ENCODE results near the gene GALR2. TPM values are rescaled to one million over a fixed set of nuclear protein-coding genes. Genes with fewer than 3 reads are reported as not detected.

The GALR2 gene
- total RNA-seq, 1 donor from 2014 or later, result 0.17 TPM

DNA sequence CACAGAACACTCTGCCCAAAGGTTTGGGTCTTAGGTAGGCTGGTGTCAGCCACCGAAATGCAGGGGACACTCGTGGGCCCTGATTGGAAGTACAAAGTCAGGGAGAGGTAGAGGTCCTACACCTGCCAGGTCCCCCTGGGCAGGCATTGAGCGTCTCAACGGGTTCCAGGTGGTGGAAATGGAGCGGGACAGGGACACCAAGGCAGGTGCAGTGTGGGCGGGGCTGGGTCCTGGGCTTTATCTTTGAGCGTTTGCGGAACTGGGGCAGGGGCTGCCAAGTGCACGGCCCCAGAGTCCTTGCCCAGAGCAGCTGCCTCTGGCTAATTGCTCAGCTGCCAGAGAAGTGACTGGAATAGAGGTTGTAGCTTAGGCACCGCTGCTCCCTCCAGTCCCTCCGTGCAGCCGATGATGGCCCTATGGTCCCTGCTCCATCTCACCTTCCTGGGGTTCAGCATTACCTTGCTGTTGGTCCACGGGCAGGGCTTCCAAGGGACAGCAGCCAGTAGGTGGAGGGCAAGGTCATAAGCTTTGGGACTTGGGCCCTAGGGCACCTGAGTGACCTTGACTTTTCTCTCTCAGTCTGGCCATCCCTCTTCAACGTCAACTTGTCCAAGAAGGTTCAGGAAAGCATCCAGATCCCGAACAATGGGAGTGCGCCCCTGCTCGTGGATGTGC is 4.4 kb downstream of the GALR2 start, which contains the start of gene ZACN:
ZACN (plus strand) TSS at position 323 of the 675 bp plus-strand sequence; CDS start at position 406, 83 bp downstream.
- no peak for DNase-seq (ENCODE audit: low read depth)
- no peak within 1 kb of the TSS for H3K4me3 ChIP-seq (ENCODE audit: low read depth, low read length)
- TF ChIP-seq CTCF (conservative IDR thresholded peaks at IDR 0.05; ENCODE audit: low read depth, low read length), result no peak

- H3K4me3 ChIP-seq (ENCODE audit: low read depth, low read length), result no peak overlapping the region
- no peak for DNase-seq (ENCODE audit: low read depth)
- no peak for TF ChIP-seq CTCF (conservative IDR thresholded peaks at IDR 0.05; ENCODE audit: low read depth, low read length)
These were observed 5.0 kb downstream of the GALR2 start for GRCh38 chr17:76079535-76079955.

- peak; percentile 14 for TF ChIP-seq CTCF (conservative IDR thresholded peaks at IDR 0.05; ENCODE audit: low read depth, low read length)
- no peak for DNase-seq (ENCODE audit: low read depth)
- no peak overlapping the region for H3K4me3 ChIP-seq (ENCODE audit: low read depth, low read length)
These were observed 5.6 kb downstream of the GALR2 start for GRCh38 chr17:76079956-76080767.

DNA sequence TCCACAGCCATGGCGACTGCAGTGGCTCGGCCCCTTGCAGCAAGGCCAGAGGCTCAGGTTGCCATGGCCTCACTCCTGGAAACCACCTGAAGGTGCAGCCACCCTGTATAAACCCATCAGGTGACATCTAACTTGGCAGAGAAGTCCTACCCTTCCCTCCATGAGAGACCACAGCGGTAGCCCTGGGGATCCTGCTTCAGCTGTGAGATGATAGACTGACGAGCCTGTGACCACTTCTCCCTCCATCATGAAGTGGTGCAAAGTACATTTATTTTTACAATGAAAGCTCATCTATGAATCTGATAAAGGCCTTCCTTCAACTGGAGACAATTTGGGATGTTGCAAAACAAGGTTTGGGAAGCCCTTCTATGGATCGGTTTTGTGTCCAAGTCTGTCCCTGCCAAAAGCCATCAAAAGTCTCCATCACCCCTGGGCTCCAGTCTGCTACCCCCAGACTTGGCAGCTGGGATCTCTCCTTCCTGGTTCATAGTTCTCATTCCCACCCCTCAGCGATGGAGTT is 6.2 kb downstream of the GALR2 start:
- no peak overlapping the region for H3K4me3 ChIP-seq (ENCODE audit: low read depth, low read length)
- no peak for TF ChIP-seq CTCF (conservative IDR thresholded peaks at IDR 0.05; ENCODE audit: low read depth, low read length)
- DNase-seq (ENCODE audit: low read depth), result no peak

DNA sequence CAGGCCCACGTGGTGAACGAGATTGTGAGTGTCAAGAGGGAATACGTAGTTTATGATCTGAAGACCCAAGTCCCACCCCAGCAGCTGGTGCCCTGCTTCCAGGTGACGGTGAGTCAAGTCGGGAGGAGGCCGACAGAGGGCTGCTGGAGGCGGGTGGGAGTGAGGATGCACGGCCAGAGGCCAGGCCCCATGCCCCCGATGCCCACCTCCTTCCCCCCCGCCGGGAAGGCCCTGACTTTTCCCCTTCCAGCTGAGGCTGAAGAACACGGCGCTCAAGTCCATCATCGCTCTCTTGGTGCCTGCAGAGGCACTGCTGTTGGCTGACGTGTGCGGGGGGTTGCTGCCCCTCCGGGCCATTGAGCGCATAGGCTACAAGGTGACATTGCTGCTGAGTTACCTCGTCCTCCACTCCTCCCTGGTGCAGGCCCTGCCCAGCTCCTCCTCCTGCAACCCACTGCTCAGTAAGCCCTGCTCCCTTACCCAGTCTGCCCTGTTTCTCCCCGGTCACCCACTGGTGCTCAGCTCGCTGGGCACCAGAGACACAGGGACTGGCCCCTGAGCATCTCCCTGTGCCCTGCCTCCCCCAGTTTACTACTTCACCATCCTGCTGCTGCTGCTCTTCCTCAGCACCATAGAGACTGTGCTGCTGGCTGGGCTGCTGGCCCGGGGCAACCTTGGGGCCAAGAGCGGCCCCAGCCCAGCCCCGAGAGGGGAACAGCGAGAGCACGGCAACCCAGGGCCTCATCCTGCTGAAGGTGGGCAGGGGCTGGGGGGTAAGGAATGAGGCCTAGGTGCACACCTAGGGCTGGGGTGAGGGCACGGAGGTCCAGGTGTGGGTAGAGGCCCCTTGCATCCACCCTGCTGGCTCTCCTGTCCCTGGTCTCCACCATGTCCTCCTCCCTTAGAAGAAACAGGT is 7.0 kb downstream of the GALR2 start:
- no peak for DNase-seq (ENCODE audit: low read depth)
- no peak for TF ChIP-seq CTCF (conservative IDR thresholded peaks at IDR 0.05; ENCODE audit: low read depth, low read length)
- no peak overlapping the region for H3K4me3 ChIP-seq (ENCODE audit: low read depth, low read length)

Data from epithelial cell of proximal tubule (primary cell).